K562 (cell line): Measurements from ENCODE around the gene TBX1. TPM values are rescaled to one million over a fixed set of nuclear protein-coding genes. Genes with fewer than 3 reads are reported as not detected.

Experiments
- BRCA1 ChIP-seq, 2 experiments: fragments of 450-650 bp in 1 of 2; sonication (generic) in 1 of 2; formaldehyde crosslinking in 1 of 2; IDR thresholded peaks; 2 replicates each; pipeline versions ENCODE4 v1.5.0 to v1.6.1; 2017 to 2020; ENCODE audit warnings: mild to moderate bottlenecking in 1 of 2, missing genetic modification reagents in 1 of 2
- FOXJ2 ChIP-seq: fragments of 200-800 bp; sonication (Bioruptor generic); IDR thresholded peaks from 2 replicates; pipeline ENCODE4 v1.6.1; 2016; ENCODE audit warnings: missing genetic modification characterization, missing compliant biosample characterization
- GABPA ChIP-seq: fragments of 200-800 bp; sonication (Bioruptor generic); conservative IDR thresholded peaks from 2 replicates; pipeline ENCODE4 v1.6.1; 2016; ENCODE audit warnings: low read depth, missing genetic modification characterization, missing compliant biosample characterization
- HMGN3 ChIP-seq: IDR thresholded peaks from 2 replicates; pipeline ENCODE4 v1.6.1; 2011; ENCODE audit warnings: borderline replicate concordance, low read depth, mild to moderate bottlenecking, mixed read lengths, low read length; ENCODE audit not compliant: insufficient read length; ENCODE audit errors: extremely low read depth
- MAZ ChIP-seq, 2 experiments: fragments of 450-650 bp in 1 of 2; sonication (generic) in 1 of 2; formaldehyde crosslinking; IDR thresholded peaks in 1 of 2; conservative IDR thresholded peaks in 1 of 2; 2 replicates each; pipeline versions ENCODE4 v1.4.0 to v1.5.0; 2020; ENCODE audit warnings: mild to moderate bottlenecking in 1 of 2, missing genetic modification reagents in 1 of 2
- POLR2G ChIP-seq: fragments of 200-400 bp; formaldehyde crosslinking; IDR thresholded peaks from 2 replicates; pipeline ENCODE4 v1.6.1; 2017; ENCODE audit warnings: low read depth, mild to moderate bottlenecking, antibody characterized with exemption, low read length, moderate library complexity
- REST ChIP-seq, 2 experiments: fragments of 450-650 bp; formaldehyde crosslinking in 1 of 2; IDR thresholded peaks; 2 replicates each; pipeline versions ENCODE4 v1.4.0 to v1.6.1; 2014 to 2020; ENCODE audit warnings: mild to moderate bottlenecking in 2 of 2, borderline replicate concordance in 1 of 2, low read depth in 1 of 2
- SAP30 ChIP-seq: fragments of 200-600 bp; sonication (generic); IDR thresholded peaks from 2 replicates; pipeline ENCODE4 v1.6.1; 2012; ENCODE audit warnings: borderline replicate concordance, low read depth, mild to moderate bottlenecking, moderate library complexity, low read length, control low read depth, inconsistent platforms; ENCODE audit not compliant: insufficient read depth, poor library complexity, severe bottlenecking
- SMAD1 ChIP-seq: fragments of 150-350 bp; IDR thresholded peaks from 2 replicates; pipeline ENCODE4 v1.6.1; 2014; ENCODE audit warnings: low read length, low read depth; ENCODE audit not compliant: partially characterized antibody
- SRSF1 ChIP-seq: fragments of 200-400 bp; formaldehyde crosslinking; IDR thresholded peaks from 2 replicates; pipeline ENCODE4 v1.6.1; 2017; ENCODE audit warnings: mild to moderate bottlenecking, low read depth, low read length, moderate library complexity
- TEAD4 ChIP-seq, 2 experiments: sonication (generic) in 1 of 2; formaldehyde crosslinking in 1 of 2; IDR thresholded peaks; 2 replicates each; pipeline versions ENCODE4 v1.6.1 to v1.8.0; 2012 to 2022; ENCODE audit warnings: borderline replicate concordance in 1 of 2, inconsistent platforms in 1 of 2, low read length in 1 of 2, mild to moderate bottlenecking in 1 of 2, missing genetic modification reagents in 1 of 2
- ZNF280A ChIP-seq: fragments of 450-650 bp; IDR thresholded peaks from 2 replicates; pipeline ENCODE4 v1.6.1; 2018; ENCODE audit warnings: mild to moderate bottlenecking, low read depth; ENCODE audit not compliant: partially characterized antibody
- ZNF316 ChIP-seq: fragments of 450-650 bp; IDR thresholded peaks from 2 replicates; pipeline ENCODE4 v1.6.1; 2016
- polyA plus RNA-seq, 8 experiments: library from polyadenylated mRNA; depleted of rRNA in 4 of 8; stranded (reverse) in 5 of 8; unstranded in 3 of 8; fragments of >200 nt; fragmentation: Nextera tagmentation in 2 of 8; fragmentation: Illumina TruSeq in 1 of 8; extraction: Ambion mirVana in 2 of 8; extraction: Trizol in 1 of 8; gene quantifications; 2 replicates each; pipeline versions ENCODE4 v1.2.1 to v1.2.3, GENCODE V29; 2011 to 2014; ENCODE audit warnings: inconsistent platforms in 1 of 8, missing spikeins in 1 of 8
- total RNA-seq, 7 experiments: library from RNA; depleted of rRNA in 6 of 7; stranded (reverse); fragments of >200 nt in 6 of 7; fragmentation: Illumina TruSeq in 2 of 7; extraction: Trizol in 2 of 7; gene quantifications; 2 replicates each; pipeline versions ENCODE4 v1.2.1 to v1.2.3, GENCODE V29; 2011 to 2021; ENCODE audit warnings: low replicate concordance in 1 of 7
- TF ChIP-seq, protein P1 (sequence below): fragments of 450-650 bp; formaldehyde crosslinking; IDR thresholded peaks from 2 replicates; pipeline ENCODE4 v1.4.0; 2022; ENCODE audit warnings: missing genetic modification characterization

The TBX1 gene
- total and polyA plus RNA-seq, 9 of the 15 experiments (the other 6 are each of a cell fraction or from before 2014, with no cell fraction given), result 0.07 to 35.0 (median 3.9) TPM

- no peak for TF ChIP-seq GABPA (tag)
- TF ChIP-seq, protein P1, sequence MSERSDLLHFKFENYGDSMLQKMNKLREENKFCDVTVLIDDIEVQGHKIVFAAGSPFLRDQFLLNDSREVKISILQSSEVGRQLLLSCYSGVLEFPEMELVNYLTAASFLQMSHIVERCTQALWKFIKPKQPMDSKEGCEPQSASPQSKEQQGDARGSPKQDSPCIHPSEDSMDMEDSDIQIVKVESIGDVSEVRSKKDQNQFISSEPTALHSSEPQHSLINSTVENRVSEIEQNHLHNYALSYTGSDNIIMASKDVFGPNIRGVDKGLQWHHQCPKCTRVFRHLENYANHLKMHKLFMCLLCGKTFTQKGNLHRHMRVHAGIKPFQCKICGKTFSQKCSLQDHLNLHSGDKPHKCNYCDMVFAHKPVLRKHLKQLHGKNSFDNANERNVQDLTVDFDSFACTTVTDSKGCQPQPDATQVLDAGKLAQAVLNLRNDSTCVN (CRISPR knock-in tag), result no peak
- peak; percentile 40 for TF ChIP-seq SAP30
- no peak for TF ChIP-seq BRCA1 (IDR thresholded peaks at IDR 0.05)
- TF ChIP-seq BRCA1 (CRISPR knock-in tag; IDR thresholded peaks at IDR 0.05), result no peak
- TF ChIP-seq HMGN3, result peak; percentile 42
- TF ChIP-seq POLR2G, result peak; percentile 49; the same call in 1 of the 2 replicates
- TF ChIP-seq SMAD1, result peak; percentile 7
- TF ChIP-seq ZNF280A, result no peak
- no peak for TF ChIP-seq FOXJ2 (tag)
- TF ChIP-seq SRSF1, result no peak
- peak in 1 of 2 experiments; percentile 16; a peak in 1 of 4 replicates for TF ChIP-seq MAZ (CRISPR knock-in tag; conservative IDR thresholded peaks at IDR 0.05 in 1 of 2, IDR thresholded peaks at IDR 0.05 in 1 of 2)
- no peak for TF ChIP-seq TEAD4 (IDR thresholded peaks at IDR 0.05; ENCODE audit: low read length)
- no peak for TF ChIP-seq TEAD4 (CRISPR knock-in tag; IDR thresholded peaks at IDR 0.05; ENCODE audit: borderline replicate concordance)
- TF ChIP-seq REST (IDR thresholded peaks at IDR 0.05; ENCODE audit: borderline replicate concordance), result no peak
- no peak for TF ChIP-seq REST (CRISPR knock-in tag; IDR thresholded peaks at IDR 0.05; ENCODE audit: low read depth)
- no peak for TF ChIP-seq ZNF316
Observed at GRCh38 chr22:19760951-19761724, 560 bp downstream of the TBX1 start (continued).
